ENCODE results near the gene GRM7.

DNA sequence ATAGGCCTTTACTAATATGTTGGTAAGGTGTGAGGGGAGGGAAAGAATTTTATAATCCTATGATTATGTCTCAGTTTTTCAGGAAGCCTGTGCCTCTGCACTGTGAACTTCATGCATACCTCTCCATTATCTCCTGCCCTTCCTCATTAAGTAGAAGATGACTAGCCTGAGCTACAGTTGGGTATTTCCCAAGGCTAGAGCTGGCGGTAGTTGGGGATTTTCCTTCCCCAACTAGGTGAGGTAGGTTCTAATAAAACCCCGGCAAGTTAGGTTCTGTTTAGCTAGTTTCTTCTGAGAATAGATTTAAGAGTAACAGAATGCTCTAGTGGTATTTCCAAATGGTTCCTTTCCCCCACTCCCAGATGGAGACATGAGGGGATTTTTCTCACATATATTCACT, 414.5 kb downstream of the GRM7 start:
- TF ChIP-seq, protein P1, sequence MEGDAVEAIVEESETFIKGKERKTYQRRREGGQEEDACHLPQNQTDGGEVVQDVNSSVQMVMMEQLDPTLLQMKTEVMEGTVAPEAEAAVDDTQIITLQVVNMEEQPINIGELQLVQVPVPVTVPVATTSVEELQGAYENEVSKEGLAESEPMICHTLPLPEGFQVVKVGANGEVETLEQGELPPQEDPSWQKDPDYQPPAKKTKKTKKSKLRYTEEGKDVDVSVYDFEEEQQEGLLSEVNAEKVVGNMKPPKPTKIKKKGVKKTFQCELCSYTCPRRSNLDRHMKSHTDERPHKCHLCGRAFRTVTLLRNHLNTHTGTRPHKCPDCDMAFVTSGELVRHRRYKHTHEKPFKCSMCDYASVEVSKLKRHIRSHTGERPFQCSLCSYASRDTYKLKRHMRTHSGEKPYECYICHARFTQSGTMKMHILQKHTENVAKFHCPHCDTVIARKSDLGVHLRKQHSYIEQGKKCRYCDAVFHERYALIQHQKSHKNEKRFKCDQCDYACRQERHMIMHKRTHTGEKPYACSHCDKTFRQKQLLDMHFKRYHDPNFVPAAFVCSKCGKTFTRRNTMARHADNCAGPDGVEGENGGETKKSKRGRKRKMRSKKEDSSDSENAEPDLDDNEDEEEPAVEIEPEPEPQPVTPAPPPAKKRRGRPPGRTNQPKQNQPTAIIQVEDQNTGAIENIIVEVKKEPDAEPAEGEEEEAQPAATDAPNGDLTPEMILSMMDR (IDR thresholded peaks at IDR 0.05): no peak
- TF ChIP-seq POLR2A (IDR thresholded peaks at IDR 0.05) (no peak), POLR2AphosphoS5 (IDR thresholded peaks at IDR 0.05) (no peak)
